Embryonic facial prominence (tissue), 1 donor: ENCODE data around the gene SYNJ2.

Experiments
- DNase-seq: peaks from one replicate; pipeline ENCODE4 v3.0.0-alpha.2; 2016; ENCODE audit errors: extremely low spot score

Gene SYNJ2

DNA sequence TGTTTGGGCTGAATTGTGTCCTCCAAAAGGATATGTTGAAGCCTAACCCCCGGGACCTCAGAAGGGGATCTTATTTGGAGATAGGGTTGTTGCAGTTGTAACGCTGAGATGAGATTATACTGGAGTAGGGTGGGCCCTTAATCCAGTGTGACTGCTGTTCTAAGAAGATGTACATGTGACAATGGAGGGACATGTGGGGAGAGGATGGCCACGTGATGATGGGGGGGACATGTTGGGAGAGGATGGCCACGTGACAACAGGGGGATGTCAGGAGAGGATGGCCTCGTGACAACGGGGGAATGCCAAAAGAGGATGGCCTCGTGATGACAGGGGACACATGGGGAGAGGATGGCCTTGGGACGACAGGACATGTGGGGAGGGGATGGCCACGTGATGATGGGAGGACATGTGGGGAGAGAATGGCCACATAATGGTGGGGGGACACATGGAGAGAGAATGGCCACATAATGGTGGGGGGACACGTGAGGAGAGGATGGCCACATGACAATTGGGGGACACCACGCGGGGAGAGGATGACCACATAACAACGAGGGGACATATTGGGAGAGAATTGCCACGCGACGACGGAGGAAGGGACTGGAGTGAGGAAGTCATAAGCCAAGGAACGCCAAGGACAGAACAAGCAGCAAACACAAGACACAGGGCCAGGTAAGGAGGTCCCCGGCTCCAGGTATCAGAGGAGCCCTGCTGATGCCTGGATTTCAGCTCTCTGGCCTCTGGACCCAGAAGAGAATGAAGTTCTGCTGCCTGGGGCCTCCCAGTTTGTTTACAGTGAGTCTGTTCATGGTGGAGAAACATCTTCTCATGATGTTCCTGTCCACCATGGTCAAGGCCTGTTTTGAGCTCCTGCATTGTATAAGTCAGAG, 29.2 kb downstream of the SYNJ2 start:
- DNase-seq, result no peak

DNA sequence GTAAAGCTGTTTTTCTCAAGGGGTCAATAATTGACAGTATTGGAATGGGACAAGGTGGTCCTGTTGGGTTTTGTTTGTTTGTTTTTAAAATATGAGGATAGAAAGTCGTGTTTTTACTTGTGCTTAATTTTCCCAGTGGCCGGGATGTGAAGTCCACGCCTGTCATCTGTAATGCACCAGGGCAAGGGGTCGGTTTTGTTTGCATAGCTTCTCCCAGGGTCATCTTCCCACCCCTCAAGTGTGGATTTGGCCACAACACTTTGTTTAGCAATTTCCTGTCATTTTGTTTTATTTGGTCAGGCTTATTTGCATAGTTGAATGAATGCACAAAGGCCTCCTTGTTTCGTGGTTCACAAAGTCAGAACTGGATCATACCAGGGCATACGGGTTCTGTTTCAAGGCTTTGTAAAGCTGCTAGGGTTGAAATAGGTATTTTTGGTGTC, 29.8 kb downstream of the SYNJ2 start:
- no peak for DNase-seq

DNA sequence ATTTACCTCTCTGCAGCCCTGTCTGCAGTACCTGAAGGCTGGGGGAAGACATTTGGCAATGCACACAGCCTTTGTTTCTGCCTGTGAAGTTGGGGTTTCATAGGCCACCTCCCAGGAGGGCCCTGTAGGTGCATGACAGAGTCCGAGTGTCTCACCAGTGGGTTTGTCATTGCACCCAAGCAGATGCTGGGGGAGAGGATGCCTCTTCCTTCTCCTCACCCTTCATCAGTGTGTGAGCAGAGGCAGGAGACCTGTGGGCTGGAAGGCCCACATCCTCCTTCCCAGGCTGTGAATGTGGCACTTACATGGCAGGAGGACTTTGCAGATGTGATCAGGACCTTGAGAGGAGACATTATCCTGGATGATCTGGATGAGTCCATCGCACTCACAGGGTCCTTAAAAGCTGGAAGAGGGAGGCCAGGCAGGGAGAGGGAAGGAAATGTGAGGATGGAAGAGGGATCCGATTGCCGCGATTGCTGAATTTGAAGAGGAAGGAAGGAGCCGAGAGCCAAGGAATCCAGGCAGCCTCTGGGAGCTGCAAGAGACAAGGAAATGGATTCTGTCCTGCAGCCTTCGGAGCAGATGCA, 30.4 kb downstream of the SYNJ2 start:
- DNase-seq, result no peak

DNA sequence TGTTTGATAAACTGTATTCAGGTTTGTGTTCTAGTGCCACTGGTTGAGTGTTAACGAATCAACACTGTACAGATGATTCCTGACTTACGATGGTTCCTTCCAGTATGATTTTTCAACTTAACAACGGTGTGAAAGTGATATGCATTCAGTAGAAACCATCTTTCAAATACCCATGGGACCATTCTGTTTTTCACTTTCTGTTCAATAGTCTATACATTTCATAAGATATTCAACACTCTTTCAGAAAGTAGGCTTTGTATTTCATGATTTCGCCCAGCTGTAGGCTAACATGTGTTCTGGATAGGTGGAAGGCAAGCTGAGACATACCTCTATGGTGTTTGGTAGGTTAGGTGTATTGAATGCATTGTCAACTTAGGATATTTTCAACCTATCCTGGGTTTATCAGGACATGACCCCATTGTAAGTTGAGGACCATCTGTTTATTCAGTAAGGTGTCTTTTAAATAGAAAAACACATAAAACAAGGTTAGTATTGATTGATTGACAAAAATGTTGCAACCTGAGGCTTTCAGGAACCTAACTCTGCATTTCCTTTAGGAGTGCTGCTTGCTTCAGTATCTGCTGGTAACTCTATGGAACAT, 32.3 kb downstream of the SYNJ2 start:
- DNase-seq, result no peak

DNA sequence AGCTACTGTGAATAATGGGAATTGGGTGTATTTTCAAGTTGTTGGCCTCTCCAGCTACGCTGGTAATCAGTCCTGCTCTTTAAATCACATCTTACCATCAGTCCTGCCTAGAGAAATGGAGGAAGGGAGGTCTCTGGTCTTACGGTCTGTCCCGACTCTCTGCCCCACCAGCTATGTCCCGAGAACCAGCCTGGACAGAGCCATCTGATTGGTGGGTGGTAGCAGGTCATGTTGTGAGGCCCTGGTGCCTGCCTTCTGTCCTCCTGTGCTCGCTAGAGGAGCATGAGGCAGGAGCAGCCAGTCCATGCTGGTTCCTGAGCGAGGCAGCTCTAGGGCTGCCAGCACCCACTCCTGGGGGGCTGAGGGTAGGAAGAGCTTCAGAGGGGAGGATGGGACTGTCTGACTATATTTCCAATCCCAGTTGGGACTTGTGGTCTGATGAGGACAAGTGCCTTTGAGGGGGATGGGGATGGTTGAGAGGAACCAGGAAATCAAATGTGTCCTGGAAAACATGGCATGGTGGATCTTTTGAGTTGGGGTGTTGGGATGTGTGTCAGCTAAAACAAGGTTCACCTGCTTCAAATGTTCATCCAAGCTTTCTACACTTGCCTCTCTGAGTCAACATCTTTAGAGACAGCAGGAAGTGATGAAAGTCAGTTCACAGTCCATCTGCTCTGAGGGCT, 33.0 kb downstream of the SYNJ2 start:
- DNase-seq, result no peak

DNA sequence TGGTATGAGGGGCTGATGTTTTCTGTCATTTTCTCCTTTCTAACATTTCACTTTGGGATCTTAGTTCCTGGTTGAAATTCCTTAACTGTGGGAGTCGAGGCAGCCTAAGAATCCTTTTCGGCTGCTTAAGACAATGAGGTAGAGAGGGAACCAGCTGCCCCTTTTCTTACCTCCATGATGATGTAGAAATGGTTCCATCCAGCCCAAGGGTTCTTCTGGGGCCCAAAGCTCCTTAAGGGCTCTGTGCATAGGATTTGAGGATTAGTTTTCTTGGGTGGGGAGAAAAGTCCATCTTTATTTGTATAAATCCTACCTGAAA, 33.5 kb downstream of the SYNJ2 start:
- no peak for DNase-seq

DNA sequence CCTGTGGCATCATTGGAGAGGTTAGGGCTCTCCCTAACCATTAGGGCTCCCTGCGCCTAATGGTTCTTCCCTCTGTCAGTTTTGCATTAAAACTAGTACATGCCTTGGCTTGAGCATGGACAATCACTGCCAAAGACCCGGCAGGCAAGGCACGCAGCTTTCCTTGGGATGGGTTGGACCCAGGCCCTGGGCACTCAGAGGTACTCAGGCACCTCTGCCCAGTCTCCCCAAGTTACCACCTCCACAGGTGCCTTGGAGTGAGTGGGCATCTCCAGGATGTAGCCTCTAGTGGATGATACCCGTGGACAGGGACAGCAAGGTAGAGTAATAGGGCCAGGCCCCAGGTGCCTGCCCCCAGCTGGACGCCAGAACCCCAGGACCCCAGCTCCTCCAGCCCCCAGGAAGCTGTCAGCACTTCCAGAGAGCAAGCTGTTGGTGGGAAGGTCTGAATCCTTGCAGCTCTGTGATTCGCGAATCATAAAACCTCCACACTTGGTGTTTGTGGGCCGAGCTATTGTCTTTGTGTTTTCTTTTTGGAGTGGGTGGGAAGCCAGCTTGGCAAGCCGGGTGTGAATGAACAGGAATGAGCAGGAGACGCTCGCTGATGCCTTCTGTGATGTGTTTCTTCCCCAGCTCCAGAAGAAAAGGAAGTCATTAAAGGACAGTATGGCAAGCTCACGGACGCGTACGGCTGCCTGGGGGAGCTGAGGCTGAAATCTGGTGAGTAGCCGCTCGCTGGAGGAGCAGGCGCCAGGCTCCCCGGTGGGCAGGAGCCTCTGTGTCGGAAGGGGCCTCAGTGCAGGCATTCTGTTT, 35.1 kb downstream of the SYNJ2 start:
- no peak for DNase-seq

DNA sequence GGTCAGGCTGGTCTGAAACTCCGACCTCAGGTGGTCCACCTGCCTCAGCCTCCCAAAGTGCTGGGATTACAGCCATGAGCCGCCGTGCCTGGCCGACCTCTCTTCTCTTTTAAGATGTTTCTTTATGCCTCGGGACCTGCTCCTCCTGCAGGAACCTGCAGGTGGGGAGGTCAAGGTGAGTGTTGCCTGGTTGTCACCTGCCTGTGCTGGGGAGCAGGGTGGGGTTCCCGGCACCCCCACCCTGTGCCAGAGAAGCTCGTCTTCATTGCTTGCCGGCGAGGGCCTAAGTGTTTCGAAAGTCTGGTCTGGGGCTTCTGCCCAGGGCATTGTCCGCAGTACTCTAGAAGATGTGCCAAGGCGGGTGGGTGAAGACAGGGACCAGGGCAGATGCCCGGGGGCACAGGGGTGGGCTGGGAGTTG, 36.0 kb downstream of the SYNJ2 start:
- DNase-seq, result no peak

DNA sequence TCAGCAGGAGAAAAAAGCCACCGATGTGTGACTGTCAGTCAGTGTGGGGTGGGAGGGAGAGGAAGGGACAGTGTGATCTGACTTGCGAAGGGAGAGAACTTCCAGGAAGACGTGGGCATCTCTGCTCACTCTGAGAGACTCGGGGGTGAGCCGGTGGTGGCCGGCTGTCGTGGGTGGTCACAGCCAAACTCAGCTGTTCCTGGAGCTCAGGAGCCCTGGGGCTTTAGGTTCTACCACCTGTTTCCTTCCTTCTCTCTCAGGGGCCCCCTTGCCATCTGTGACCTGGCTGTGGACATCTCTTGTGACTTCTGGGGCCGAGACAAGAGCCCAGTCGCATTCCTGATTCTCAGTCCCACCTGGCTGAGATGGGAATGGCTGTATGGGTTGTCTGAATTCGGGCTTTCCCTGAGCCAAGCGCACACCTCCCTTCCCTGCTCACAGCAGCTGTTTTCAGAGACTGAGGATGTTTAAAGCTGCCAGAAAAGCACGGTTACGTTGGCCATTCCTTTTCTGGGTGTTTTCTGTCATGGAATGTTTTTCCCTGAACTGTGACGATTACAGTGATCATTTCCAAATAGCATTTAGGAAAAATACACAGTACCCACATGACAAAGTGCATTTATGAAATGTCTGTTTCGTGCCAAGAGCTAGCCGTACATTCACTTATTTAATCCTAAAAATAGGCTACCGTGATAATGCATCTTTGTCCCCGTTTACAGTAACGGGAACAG, 36.5 kb downstream of the SYNJ2 start:
- DNase-seq, result peak; percentile 54

DNA sequence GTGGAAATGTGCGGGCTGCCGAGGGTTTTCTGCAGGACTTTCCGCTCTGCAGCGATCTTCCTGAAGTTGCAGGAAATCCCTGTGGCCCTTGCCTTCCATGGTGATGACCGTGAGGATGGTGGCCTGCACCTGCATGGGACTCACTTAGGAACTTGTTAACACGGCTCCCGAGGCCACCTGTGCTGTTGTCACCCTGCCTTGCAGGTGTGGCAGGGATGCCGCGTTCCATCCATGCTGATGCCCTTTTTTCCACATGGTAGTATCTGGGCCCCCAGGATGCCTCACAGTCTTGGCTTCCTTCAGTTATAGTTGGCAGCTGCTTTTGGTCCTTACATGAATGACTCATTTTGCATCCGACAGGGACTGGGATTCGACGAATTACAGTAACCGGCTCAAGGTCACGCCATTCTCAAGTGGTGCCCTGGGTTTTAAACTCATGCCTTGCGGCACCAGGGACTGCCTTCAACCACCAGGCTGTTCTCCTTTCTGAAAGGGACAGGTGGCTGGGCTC, 37.2 kb downstream of the SYNJ2 start:
- no peak for DNase-seq

DNA sequence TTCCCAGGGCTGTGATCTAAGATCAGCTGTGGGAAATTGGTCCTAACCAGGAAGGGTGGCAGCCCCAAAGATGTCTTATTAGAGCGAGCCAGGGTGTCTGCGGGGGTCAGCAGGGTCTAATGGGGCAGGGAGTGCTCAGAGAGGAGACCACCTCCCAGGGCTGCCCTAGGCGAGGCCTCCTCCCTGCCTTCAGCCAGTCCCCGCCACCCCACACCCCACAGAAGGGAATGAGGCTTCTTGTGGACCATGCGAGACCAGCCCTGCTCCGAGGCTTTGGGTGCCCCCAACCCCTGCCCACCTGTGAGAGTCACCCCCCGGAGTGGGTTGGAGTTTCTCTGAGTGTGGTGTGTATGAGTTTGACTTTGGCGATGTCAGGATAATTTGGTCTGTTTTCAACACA, 37.8 kb downstream of the SYNJ2 start:
- no peak for DNase-seq

DNA sequence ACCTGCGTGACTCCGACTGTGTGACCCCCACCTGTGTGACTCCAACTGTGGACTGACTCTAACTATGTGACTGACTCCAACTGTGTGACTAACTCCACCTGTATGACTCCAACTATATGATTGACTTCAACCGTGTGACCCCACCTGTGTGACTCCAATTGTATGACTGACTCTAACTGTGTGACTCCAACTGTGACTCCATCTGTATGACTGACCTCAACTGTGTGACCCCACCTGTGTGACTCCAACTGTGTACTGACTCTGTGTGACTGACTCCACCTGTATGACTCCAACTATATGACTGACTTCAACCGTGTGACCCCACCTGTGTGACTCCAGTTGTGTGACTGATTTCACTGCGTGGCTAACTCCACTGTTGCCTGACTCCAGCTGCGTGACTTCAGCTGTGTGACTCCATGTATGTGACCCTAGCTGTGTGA, 38.6 kb downstream of the SYNJ2 start:
- no peak for DNase-seq

DNA sequence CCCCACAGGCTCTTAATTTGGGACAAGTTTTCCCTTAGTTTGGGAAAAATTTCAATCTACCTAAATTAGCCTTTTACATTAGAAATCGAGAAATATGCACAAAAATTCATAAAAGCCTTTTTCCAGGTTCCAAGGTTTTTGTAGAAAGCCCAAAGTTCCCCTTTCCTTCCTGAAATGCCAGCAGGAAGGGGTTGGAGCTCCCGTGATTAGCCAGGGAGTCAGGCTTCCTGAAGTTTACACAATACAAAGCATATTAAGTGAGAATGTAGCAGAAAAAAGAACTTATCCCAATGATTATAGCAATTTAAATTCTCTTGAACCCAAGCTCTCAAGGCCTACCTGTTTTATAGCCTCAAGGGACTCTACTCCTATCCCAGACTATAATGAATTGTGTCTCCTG, 39.1 kb downstream of the SYNJ2 start:
- no peak for DNase-seq

DNA sequence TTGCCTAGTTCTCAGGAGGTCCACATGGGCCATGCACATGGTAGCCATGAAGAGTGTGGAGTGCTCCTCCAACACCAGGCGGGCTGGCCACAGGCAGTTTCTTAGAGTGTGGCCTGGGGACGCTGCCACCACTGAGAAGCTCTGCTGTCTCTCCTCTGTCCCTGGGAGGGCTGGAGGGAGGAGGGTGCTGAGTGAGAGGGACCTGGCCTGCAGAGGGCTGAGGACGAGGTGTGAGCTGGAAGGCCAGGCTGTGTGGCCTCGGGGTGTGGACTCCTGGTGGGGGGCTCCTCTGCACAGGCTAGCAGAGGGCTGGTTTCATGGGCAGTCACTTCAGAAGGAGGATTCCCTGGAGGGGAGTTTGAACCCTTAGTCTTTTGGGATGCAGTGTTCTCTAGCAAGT, 39.7 kb downstream of the SYNJ2 start:
- DNase-seq, result no peak

DNA sequence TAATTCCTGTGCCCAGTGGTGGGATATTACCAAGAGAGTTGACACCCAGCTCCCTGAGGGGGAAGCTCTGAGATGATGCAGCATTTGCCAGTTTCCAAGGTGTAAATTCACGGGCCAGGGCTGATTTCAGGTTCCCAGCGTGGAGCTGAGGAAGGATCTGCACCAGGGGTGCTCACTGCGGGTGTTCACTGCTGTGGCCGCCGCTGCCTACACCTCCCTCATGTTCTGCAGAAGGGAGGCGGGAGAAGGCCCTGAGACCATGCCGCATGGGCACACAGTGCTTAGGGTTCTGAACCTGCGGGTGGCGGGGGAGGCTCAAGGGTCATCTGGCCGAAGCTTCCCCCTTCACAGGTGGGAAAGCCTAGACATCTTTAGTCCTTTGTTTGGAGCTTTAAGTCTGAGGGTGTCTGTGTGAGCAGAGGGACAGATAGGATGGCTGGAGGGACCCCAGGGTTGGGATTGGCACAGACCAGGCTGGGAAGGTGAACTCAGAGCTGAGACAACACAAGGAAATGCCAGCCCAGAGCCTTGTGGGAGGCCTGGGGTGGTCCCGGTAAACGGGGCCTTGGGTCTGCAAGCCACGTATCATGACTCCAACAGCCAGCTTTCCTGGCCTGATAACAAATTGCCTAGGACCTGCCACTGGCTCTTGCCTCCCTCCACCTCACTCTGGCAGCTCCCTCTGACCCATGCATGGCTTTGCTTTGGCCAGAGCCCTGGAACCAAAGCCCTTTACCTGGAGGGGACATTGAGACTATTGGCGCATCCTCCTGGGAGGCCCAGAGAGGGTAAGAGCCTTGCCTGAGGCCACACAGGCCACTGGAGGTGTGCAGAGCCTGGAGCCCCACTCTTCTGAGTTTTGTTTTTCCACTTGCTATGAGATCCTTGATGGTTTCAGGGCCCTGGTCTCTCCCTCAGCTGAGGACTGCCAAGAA, 40.4 kb downstream of the SYNJ2 start:
- DNase-seq, result no peak

DNA sequence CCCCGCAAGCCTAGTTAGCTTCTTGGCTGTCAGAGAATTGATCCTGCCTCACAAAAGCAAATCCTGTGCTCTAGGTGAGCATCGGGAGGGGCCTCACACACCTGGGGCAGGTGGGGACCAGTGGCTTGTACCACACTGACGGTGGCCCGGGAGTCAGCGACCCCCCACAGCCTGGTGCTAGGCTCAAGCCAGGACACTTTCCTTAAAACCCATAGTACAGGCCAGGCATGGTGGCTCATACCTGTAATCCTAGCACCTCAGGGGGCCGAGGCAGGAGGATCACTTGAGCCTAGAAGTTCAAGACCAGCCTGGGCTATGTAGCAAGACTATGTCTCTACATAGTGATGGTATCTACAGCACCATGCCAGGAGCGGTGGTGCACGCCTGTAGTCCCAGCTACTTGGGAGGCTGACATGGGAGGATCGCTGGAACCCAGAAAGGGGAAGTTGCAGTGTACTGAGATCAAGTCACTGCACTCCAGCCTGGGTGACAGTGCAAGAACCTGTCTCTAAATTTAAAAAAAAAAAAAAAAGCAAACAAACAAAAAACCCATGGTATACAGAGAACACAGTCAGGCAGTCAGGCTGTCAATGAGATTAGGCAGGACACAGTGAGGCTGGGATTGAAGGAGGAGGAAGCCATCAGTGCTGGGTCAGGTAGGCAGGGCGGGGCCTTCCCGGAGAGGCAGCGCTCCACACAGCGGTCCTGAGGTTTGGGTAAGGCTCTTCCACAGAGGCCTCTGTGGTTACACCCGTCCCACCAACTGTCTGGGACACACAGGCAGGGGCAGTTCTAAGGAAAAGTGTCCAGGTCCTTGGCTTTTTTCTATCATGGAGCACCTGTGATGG, 41.3 kb downstream of the SYNJ2 start:
- no peak for DNase-seq

DNA sequence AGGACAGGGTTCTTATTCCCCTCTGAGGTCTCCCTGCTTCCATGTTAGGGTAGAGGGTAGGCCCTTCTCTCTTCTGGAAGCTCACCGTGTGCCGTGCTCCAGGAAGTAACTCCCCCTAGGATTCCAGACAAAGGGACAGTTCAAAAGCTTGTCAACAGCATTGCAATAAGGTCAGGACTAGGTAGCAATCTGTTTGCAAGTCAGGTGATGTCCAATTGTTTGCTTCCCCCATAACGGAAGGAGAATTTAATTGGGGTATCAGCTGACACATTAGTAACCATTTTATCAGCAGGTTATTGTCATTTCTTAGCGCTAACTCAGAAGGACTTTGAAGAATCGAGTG, 41.9 kb downstream of the SYNJ2 start:
- DNase-seq, result no peak

DNA sequence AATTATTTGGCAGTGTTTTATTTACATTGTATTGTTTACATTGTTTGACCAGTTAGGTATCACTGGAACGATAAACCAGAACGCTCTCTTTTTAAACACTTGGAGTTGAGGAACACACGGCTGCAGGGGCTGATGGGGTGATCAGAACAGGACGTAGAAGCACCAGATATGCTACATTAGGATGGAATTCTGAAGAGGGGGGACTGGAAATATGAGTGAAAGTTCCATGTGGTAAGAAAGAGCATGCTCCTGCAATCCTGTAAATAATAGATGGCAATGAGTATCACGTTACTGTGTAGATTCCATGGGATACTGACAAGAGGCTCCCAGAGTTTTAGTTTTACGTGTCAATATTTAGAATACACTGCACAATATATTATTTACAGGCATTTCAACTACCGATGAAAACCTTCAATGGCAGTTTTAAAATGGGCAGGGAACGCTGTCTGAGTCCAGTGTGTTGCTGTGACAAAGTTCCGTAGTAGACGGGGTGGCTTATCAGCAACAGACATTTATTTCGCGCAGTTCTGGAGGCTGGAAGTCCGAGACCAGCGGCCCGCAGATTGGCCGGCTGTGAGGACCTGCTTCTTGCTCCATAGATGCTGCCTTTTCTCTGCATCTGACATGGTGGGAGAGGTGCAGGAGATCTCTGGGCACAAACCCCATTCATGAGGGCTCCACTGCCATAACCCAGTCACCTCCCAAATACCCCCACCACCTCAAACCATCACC, 43.1 kb downstream of the SYNJ2 start:
- DNase-seq, result no peak
